GM06990 (cell line): ENCODE measurements around the gene AGL.

Experiments
- DNase-seq: peaks from one replicate; pipeline ENCODE4 v3.0.0-alpha.2; 2011; ENCODE audit not compliant: insufficient read length; ENCODE audit errors: extremely low read depth
- H3K27me3 ChIP-seq: replicated peaks from 2 replicates; pipeline ENCODE4 v1.6.0; 2011; ENCODE audit warnings: low read length; ENCODE audit not compliant: control insufficient read depth, insufficient read depth
- H3K36me3 ChIP-seq: 2 replicates; pipeline ENCODE4 v1.5.1; 2011; ENCODE audit warnings: low read length; ENCODE audit not compliant: control insufficient read depth, insufficient read depth
- H3K4me3 ChIP-seq: replicated peaks from 2 replicates; pipeline ENCODE4 v1.5.1; 2011; ENCODE audit warnings: low read depth, mild to moderate bottlenecking, control low read depth, low read length
- CTCF ChIP-seq: IDR thresholded peaks from 2 replicates; pipeline ENCODE4 v1.5.1; 2011; ENCODE audit warnings: low read length, control low read depth, mild to moderate bottlenecking, inconsistent platforms; ENCODE audit not compliant: insufficient read depth, poor library complexity, severe bottlenecking

Gene AGL

GRCh38 chr1:99849744-99850458, at the start of gene AGL:
Gene AGL (plus strand): TSS chr1:99850361. CDS start chr1:99851043, 682 bp downstream.
- peak; percentile 93 for DNase-seq
- Histone ChIP-seq H3K4me3 (peak within 1 kb of the TSS; percentile 80), H3K27me3 (no peaks in the 10 kb centered on the region), H3K36me3 (no peaks in the 10 kb centered on the region)
- TF ChIP-seq CTCF, result no peak

- TF ChIP-seq CTCF, result no peak
- no peak for DNase-seq
Measured at GRCh38 chr1:99801584-99801983, 48.6 kb upstream of the AGL start.

GRCh38 chr1:99806882-99807281, 43.3 kb upstream of the AGL start:
- Histone ChIP-seq H3K27me3 (no peaks in the 10 kb centered on the region), H3K36me3 (no peaks in the 10 kb centered on the region), H3K4me3 (no peak overlapping the region)
- no peak for DNase-seq
- no peak for TF ChIP-seq CTCF

More at GRCh38 chr1:99801584-99801983, 48.6 kb upstream of the AGL start:
- Histone ChIP-seq H3K27me3 (no peaks in the 10 kb centered on the region), H3K36me3 (no peaks in the 10 kb centered on the region), H3K4me3 (no peak overlapping the region)

- H3K27me3 ChIP-seq, result no peaks in the 10 kb centered on the region
- peak; percentile 60 for DNase-seq
- TF ChIP-seq CTCF, result peak; percentile 32
- no peaks in the 10 kb centered on the region for H3K36me3 ChIP-seq
- 0 out of 2 replicates have a peak overlapping the region, but pooled peaks have one; percentile 10 for H3K4me3 ChIP-seq
Measured at GRCh38 chr1:99808391-99809115, 41.6 kb upstream of the AGL start.

- Histone ChIP-seq H3K36me3 (no peaks in the 10 kb centered on the region), H3K4me3 (no peak overlapping the region), H3K27me3 (no peaks in the 10 kb centered on the region)
- TF ChIP-seq CTCF, result no peak
- DNase-seq, result no peak
Measured at GRCh38 chr1:99811075-99811474, 39.1 kb upstream of the AGL start.
